Measurements from ENCODE around the gene PSG11.
"Not testable (repeated sequence)": the region's sequence is repeated elsewhere in the genome, so short reads cannot be mapped to it uniquely, and the experiment has no call there.

Gene PSG11

GRCh38 chr19:42992029-42992604 is 34.2 kb downstream of the PSG11 start:
- DNase-seq (ENCODE audit: insufficient read length, low spot score); FAIRE-seq: not testable (repeated sequence)

- FAIRE-seq (no peak), DNase-seq (ENCODE audit: insufficient read length, low spot score) (no peak)
- no peak for TF ChIP-seq POLR2A (IDR thresholded peaks at IDR 0.05; ENCODE audit: low read depth, low read length)
Observed at GRCh38 chr19:42989851-42990250, 36.4 kb downstream of the PSG11 start.

- not testable (repeated sequence) for DNase-seq (ENCODE audit: insufficient read length, low spot score); FAIRE-seq
Observed at GRCh38 chr19:42989186-42989585, 37.1 kb downstream of the PSG11 start.

GRCh38 chr19:42988206-42988605 is 38.1 kb downstream of the PSG11 start:
- FAIRE-seq, result peak; percentile 95
- not testable (repeated sequence) for DNase-seq (ENCODE audit: insufficient read length, low spot score)

GRCh38 chr19:42985588-42985987 is 40.7 kb downstream of the PSG11 start:
- FAIRE-seq (no peak), DNase-seq (ENCODE audit: insufficient read length, low spot score) (no peak)
- no peak for TF ChIP-seq POLR2A (IDR thresholded peaks at IDR 0.05; ENCODE audit: low read depth, low read length)

GRCh38 chr19:42982111-42982510 is 44.2 kb downstream of the PSG11 start:
- not testable (repeated sequence) for FAIRE-seq; DNase-seq (ENCODE audit: insufficient read length, low spot score)

- not testable (repeated sequence) for FAIRE-seq; DNase-seq (ENCODE audit: insufficient read length, low spot score)
Observed at GRCh38 chr19:42971451-42971850, 54.8 kb downstream of the PSG11 start.

- FAIRE-seq (peak; percentile 80), DNase-seq (ENCODE audit: insufficient read length, low spot score) (peak; percentile 14)
- TF ChIP-seq POLR2A (IDR thresholded peaks at IDR 0.05; ENCODE audit: low read depth, low read length), result no peak
Observed at GRCh38 chr19:42965176-42965575, 61.1 kb downstream of the PSG11 start.

- FAIRE-seq, result no peak
- no peak for TF ChIP-seq POLR2A (IDR thresholded peaks at IDR 0.05; ENCODE audit: low read depth, low read length)
- no peak for DNase-seq (ENCODE audit: insufficient read length, low spot score)
Observed at GRCh38 chr19:42961119-42961518, 65.2 kb downstream of the PSG11 start.

All from H54 (cell line).